Right ventricle myocardium superior (tissue), 1 donor: ENCODE measurements around the gene RAVER2. TPM values are rescaled to one million over a fixed set of nuclear protein-coding genes. Genes with fewer than 3 reads are reported as not detected.

Experiments
- total RNA-seq: library from RNA; stranded (reverse); fragmentation: NEBNext Ultra II Directional; extraction: Animal tissue kit (Norgen Biotek cat#: 25700); gene quantifications from one replicate; pipeline ENCODE4 v1.2.1, GENCODE V29; 2021
- donor health status: DM: no; HTN: yes; CAD: no; lungs with severe emphysema.

The RAVER2 gene
- total RNA-seq, 1 donor from 2014 or later = 30.1 TPM

Other genes starting within 250 kb of the RAVER2 start
- 94.1 TPM for gene JAK1, start 221.5 kb downstream of the RAVER2 start, total RNA-seq